Measurements from ENCODE around the gene DMAC2.

DNA sequence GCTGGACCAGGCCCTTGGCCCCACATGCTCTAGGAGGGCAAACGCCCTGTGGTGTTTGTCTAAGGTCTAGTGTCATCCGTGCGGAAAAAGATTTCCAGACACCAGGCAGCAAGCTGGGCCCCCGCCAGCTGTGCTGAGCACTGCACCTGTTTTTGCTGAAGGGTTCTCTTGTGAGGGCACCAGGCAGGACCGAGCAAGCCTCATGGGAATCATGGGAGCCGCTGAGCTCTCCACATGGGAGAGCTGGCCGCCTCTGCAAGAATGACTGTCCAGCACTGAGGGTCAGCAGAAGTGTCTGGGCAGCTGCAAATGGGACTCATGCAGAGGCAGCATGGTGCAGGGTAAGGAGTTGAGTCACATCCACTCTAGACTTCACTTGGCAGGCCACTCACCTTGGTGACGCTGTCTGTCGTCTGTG lies 24.5 kb downstream of the DMAC2 start:
- TF ChIP-seq, protein P1, sequence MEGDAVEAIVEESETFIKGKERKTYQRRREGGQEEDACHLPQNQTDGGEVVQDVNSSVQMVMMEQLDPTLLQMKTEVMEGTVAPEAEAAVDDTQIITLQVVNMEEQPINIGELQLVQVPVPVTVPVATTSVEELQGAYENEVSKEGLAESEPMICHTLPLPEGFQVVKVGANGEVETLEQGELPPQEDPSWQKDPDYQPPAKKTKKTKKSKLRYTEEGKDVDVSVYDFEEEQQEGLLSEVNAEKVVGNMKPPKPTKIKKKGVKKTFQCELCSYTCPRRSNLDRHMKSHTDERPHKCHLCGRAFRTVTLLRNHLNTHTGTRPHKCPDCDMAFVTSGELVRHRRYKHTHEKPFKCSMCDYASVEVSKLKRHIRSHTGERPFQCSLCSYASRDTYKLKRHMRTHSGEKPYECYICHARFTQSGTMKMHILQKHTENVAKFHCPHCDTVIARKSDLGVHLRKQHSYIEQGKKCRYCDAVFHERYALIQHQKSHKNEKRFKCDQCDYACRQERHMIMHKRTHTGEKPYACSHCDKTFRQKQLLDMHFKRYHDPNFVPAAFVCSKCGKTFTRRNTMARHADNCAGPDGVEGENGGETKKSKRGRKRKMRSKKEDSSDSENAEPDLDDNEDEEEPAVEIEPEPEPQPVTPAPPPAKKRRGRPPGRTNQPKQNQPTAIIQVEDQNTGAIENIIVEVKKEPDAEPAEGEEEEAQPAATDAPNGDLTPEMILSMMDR (IDR thresholded peaks at IDR 0.05; ENCODE audit: low read length), result no peak
- TF ChIP-seq EZH2 (IDR thresholded peaks at IDR 0.05; ENCODE audit: borderline replicate concordance, low read length), result no peak

All from OCI-LY1 (cell line).